Suppressor macrophage treated with lipopolysaccharide for 1 hour (primary cell): Measurements from ENCODE around the gene LRIT1.

Experiments used
- DNase-seq, 3 donors: peaks; one replicate each; pipeline ENCODE4 v3.0.0-alpha.2; 2020 to 2022

The LRIT1 gene

GRCh38 chr10:84185526-84186175, 55.7 kb downstream of the LRIT1 start:
- DNase-seq, result no peak

GRCh38 chr10:84184517-84184916, 56.8 kb downstream of the LRIT1 start:
- DNase-seq, result no peak

- DNase-seq, result no peak
Observed at GRCh38 chr10:84181631-84182030, 59.7 kb downstream of the LRIT1 start.
